AG04450 (cell line): ENCODE measurements around the gene RAB7A. TPM values are rescaled to one million over a fixed set of nuclear protein-coding genes. Genes with fewer than 3 reads are reported as not detected.

ENCODE experiments used
- CTCF ChIA-PET: fragments of 300-600, 350-600 bp; formaldehyde crosslinking; extraction: SDS; loops from one replicate; lab custom pipeline; 2022; ENCODE audit warnings: antibody characterized with exemption, inconsistent platforms; lab: Charles Lee
- POLR2A ChIA-PET: fragments of 350-600 bp; formaldehyde crosslinking; extraction: SDS; loops from one replicate; lab custom pipeline; 2021; ENCODE audit warnings: antibody characterized with exemption, inconsistent platforms; lab: Yijun Ruan, JAX
- DNase-seq: peaks from one replicate; pipeline ENCODE4 v3.0.0-alpha.2; 2011; ENCODE audit warnings: low read depth, low spot score
- H3K27ac ChIP-seq: one replicate; pipeline ENCODE4 v1.5.1; 2012; ENCODE audit warnings: low read depth, low read length, control low read depth
- H3K27me3 ChIP-seq: one replicate; pipeline ENCODE4 v1.6.0; 2012; ENCODE audit warnings: low read length; ENCODE audit not compliant: control insufficient read depth, insufficient read depth
- H3K4me3 ChIP-seq: 2 replicates; pipeline ENCODE4 v1.5.1; 2011; ENCODE audit warnings: mild to moderate bottlenecking, low read depth, low read length, control low read depth
- H3K9me3 ChIP-seq: 2 replicates; pipeline ENCODE4 v1.5.1; 2012; ENCODE audit warnings: low read length; ENCODE audit not compliant: control insufficient read depth, insufficient read depth
- polyA plus RNA-seq: library from polyadenylated mRNA; depleted of rRNA; stranded (reverse); fragments of >200 nt; gene quantifications from 2 replicates; pipeline ENCODE4 v1.2.3, GENCODE V29; 2011
- TF ChIP-seq, protein P1 (sequence below): IDR thresholded peaks from 2 replicates; pipeline ENCODE4 v1.5.1; 2011; ENCODE audit warnings: low read depth, low read length, control low read depth, inconsistent platforms

The RAB7A gene
- polyA plus RNA-seq, 1 experiment, result 261 TPM

DNA sequence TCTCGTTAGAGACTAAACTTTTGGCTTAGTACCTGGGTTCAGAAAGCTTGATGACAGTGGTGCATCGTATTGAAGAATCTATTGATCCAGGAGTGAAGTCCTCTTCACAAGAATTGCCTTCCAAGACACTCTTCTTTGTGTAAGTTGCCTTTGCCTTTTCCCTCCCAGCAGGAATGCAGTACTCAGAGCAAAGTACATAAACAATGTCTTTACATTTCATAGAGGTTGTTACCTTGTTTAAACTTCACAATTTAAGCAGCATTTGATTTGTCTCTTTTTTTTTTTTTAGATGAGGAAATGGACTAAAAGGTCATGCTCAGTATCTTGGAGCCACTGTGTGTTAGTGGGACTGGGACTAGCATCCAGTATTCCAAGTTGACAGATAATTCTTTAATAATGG is 9.9 kb downstream of the RAB7A start:
- H3K27ac ChIP-seq, result no peak overlapping the region
- H3K4me3 ChIP-seq, result no peak overlapping the region
- DNase-seq, result no peak
- no peaks in the 10 kb centered on the region for H3K9me3 ChIP-seq
- ChIA-PET CTCF (interaction anchor here (0.9 to 1.5 kb wide), 3 partner anchors 10 to 59 kb away, joined by 4 to 6 read pairs (median 4); no protein-coding TSS in a partner anchor), POLR2A (interaction anchor here (1.6 to 2.1 kb wide), 2 partner anchors 8 to 56 kb away, joined by 5 to 9 read pairs; no protein-coding TSS in a partner anchor)
- TF ChIP-seq, protein P1, sequence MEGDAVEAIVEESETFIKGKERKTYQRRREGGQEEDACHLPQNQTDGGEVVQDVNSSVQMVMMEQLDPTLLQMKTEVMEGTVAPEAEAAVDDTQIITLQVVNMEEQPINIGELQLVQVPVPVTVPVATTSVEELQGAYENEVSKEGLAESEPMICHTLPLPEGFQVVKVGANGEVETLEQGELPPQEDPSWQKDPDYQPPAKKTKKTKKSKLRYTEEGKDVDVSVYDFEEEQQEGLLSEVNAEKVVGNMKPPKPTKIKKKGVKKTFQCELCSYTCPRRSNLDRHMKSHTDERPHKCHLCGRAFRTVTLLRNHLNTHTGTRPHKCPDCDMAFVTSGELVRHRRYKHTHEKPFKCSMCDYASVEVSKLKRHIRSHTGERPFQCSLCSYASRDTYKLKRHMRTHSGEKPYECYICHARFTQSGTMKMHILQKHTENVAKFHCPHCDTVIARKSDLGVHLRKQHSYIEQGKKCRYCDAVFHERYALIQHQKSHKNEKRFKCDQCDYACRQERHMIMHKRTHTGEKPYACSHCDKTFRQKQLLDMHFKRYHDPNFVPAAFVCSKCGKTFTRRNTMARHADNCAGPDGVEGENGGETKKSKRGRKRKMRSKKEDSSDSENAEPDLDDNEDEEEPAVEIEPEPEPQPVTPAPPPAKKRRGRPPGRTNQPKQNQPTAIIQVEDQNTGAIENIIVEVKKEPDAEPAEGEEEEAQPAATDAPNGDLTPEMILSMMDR, result no peak
- H3K27me3 ChIP-seq, result no peaks in the 10 kb centered on the region

DNA sequence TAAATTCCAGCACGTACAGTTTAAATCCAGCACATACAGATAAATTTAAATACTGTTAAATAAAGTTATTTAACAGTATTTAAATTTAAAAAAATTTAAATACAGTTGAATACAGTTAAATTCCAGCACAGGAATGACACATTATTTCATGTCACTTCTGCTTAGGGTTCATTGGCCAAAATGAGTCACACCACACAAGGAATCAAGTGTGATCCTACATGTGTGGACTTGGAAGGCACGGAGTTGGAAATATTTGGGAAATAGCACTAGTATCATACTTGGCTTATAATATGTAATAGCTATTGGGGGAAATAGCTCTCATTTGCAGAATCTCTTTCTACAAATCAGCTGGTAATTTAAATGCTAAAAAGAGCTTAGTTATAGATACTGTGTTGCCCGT is 10.6 kb downstream of the RAB7A start:
- no peaks in the 10 kb centered on the region for H3K27me3 ChIP-seq
- CTCF ChIA-PET, result interaction anchor here (0.9 to 1.5 kb wide), 2 partner anchors 10 to 58 kb away, joined by 4 to 6 read pairs; no protein-coding TSS in a partner anchor
- no peaks in the 10 kb centered on the region for H3K9me3 ChIP-seq
- H3K27ac ChIP-seq, result no peak overlapping the region
- POLR2A ChIA-PET, result interaction anchor here (1.6 to 2.1 kb wide), 2 partner anchors 9 to 56 kb away, joined by 5 to 9 read pairs; no protein-coding TSS in a partner anchor
- no peak for DNase-seq
- no peak overlapping the region for H3K4me3 ChIP-seq
- TF ChIP-seq, protein P1, result no peak

DNA sequence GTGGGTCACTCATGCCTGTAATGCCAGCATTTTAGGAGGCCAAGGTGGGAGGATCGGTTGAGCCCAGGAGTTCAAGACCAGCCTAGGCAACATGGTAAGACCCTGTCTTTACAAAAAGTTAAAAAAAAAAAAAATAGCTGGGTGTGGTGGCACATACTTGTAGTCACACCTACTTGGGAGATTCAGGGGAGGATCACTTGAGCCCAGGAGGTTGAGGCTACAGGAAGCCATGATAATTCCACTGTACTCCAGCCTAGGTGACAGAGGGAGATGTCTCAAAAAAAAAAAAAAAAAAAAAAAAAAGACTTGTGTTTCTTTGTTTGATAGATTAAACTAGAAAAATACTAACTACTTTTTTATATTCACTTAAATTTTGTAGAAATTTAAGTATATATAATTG is 14.6 kb downstream of the RAB7A start:
- Histone ChIP-seq H3K27ac (no peak overlapping the region), H3K4me3 (no peak overlapping the region), H3K27me3 (no peaks in the 10 kb centered on the region), H3K9me3 (peaks cover 8% of the 10 kb centered on the region)
- TF ChIP-seq, protein P1, result no peak
- no peak for DNase-seq
- ChIA-PET CTCF (no interaction called here), POLR2A (no interaction called here)

DNA sequence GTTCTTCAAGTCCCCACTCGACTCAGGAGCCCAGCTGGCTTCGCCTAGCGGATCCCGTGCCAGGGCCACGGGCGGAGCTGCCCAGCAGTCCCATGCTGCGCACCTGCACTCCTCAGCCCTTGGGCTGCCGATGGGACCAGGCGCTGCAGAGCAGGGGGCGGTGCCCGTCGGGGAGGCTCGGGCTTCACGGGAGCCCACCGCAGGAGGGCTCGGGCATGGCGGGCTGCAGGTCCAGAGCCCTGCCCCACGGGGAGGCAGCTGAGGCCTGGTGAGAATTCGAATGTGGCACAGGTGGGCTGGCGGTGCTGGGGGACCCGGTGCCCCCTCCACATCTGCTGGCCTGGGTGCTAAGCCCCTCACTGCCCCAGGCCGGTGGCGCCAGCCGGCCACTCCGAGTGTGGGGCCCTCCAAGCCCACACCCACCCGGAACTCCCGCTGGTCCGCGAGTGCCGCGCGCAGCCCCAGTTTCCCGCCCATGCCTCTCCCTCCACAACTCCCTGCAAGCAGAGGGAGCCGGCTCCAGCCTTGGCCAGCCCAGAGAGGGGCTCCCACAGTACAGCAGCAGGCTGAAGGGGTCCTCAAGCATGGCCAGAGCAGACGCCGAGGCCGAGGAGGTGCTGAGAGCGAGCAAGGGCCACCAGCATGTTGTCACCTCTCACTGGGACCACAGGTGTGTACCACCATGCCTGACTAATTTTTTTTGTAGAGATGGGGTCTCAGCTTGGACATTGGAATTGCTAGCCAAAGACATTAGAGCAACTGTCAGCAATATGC is 17.0 kb downstream of the RAB7A start:
- TF ChIP-seq, protein P1, result no peak
- ChIA-PET CTCF (no interaction called here), POLR2A (no interaction called here)
- peaks cover 8% of the 10 kb centered on the region for H3K9me3 ChIP-seq
- no peaks in the 10 kb centered on the region for H3K27me3 ChIP-seq
- no peak overlapping the region for H3K4me3 ChIP-seq
- no peak overlapping the region for H3K27ac ChIP-seq
- DNase-seq, result no peak

DNA sequence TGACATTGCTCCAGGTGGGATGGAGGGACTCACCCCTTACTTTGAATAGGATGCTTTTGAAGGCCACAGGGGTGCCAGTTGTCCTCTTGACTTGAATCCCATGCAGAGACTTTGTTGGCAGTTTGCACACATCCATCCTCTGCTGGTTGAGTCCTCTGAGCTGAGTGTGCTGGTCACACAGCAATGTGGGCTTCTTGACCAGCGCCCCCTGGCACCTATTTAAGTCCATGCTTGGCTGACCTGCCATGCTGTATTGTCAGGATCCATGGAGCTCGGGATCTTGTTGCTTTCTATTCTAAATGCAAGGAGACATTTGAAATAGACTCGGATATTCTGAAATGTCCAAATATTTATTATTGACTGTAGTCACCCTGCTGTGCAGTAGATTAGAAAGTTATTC is 19.8 kb downstream of the RAB7A start:
- DNase-seq, result no peak
- peaks cover 8% of the 10 kb centered on the region for H3K9me3 ChIP-seq
- CTCF ChIA-PET, result interaction anchor here (0.8 to 1.8 kb wide), 4 partner anchors 9 to 65 kb away, joined by 3 to 7 read pairs (median 4); no protein-coding TSS in a partner anchor
- POLR2A ChIA-PET, result no interaction called here
- H3K4me3 ChIP-seq, result no peak overlapping the region
- TF ChIP-seq, protein P1, result no peak
- H3K27me3 ChIP-seq, result no peaks in the 10 kb centered on the region
- peak overlapping the region; percentile 31 for H3K27ac ChIP-seq
